Osteoblast (primary cell): ENCODE measurements around the gene TAGLN3. TPM values are rescaled to one million over a fixed set of nuclear protein-coding genes. Genes with fewer than 3 reads are reported as not detected.

Experiments used
- DNase-seq: peaks from one replicate; pipeline ENCODE4 v3.0.0; 2011; ENCODE audit warnings: low spot score, mixed read lengths; ENCODE audit not compliant: insufficient read length; ENCODE audit errors: missing footprints
- H2AFZ ChIP-seq: 2 replicates; pipeline ENCODE4 v1.6.0; 2011; ENCODE audit warnings: mild to moderate bottlenecking, low read length
- H3K27ac ChIP-seq: 2 replicates; pipeline ENCODE4 v1.5.1; 2011; ENCODE audit warnings: mild to moderate bottlenecking, low read depth, low read length, moderate library complexity
- H3K27me3 ChIP-seq: 2 replicates; pipeline ENCODE4 v1.6.0; 2012; ENCODE audit warnings: mild to moderate bottlenecking, control low read depth, inconsistent platforms, low read length, moderate library complexity; ENCODE audit not compliant: insufficient read depth
- H3K36me3 ChIP-seq: 2 replicates; pipeline ENCODE4 v1.5.1; 2011; ENCODE audit warnings: mild to moderate bottlenecking, low read length, control low read depth, moderate library complexity; ENCODE audit not compliant: insufficient read depth
- H3K4me1 ChIP-seq: 2 replicates; pipeline ENCODE4 v1.5.1; 2011; ENCODE audit warnings: mild to moderate bottlenecking, low read length, control low read depth, moderate library complexity; ENCODE audit not compliant: insufficient read depth
- H3K4me2 ChIP-seq: 2 replicates; pipeline ENCODE4 v1.6.0; 2011; ENCODE audit warnings: mild to moderate bottlenecking, low read length; ENCODE audit not compliant: insufficient read depth
- H3K4me3 ChIP-seq: fragments of 200-600 bp; sonication (generic); 3 replicates; pipeline ENCODE4 v1.5.1; 2012; ENCODE audit warnings: mild to moderate bottlenecking, low read length, inconsistent platforms; ENCODE audit not compliant: insufficient read depth
- H3K79me2 ChIP-seq: 2 replicates; pipeline ENCODE4 v1.6.0; 2012; ENCODE audit warnings: mild to moderate bottlenecking, low read length, control low read depth, inconsistent platforms; ENCODE audit not compliant: insufficient read depth
- H3K9me3 ChIP-seq: 2 replicates; pipeline ENCODE4 v1.5.1; 2011; ENCODE audit warnings: low read depth, low read length, control low read depth
- H4K20me1 ChIP-seq: 2 replicates; pipeline ENCODE4 v1.6.0; 2012; ENCODE audit warnings: mild to moderate bottlenecking, low read length, control low read depth; ENCODE audit not compliant: insufficient read depth
- CTCF ChIP-seq: IDR thresholded peaks from 2 replicates; pipeline ENCODE4 v1.5.1; 2011; ENCODE audit warnings: mild to moderate bottlenecking, low read depth, low read length, moderate library complexity; ENCODE audit errors: extremely low read depth
- total RNA-seq: library from RNA; depleted of rRNA; stranded (reverse); fragments of >200 nt; gene quantifications from 2 replicates; pipeline ENCODE4 v1.2.3, GENCODE V29; 2012

Gene TAGLN3
- total RNA-seq, 1 donor, result not detected

GRCh38 chr3:112056451-112056929 lies 57.8 kb downstream of the TAGLN3 start:
- H3K27me3 ChIP-seq, result peaks cover 2% of the 10 kb centered on the region
- no peaks in the 10 kb centered on the region for H3K9me3 ChIP-seq
- H2AFZ ChIP-seq, result no peak overlapping the region
- peak overlapping the region; percentile 18 for H3K27ac ChIP-seq
- H3K79me2 ChIP-seq, result no peaks in the 10 kb centered on the region
- peaks cover 15% of the 10 kb centered on the region for H3K4me1 ChIP-seq
- no peak for TF ChIP-seq CTCF
- peak; percentile 73 for DNase-seq
- peak overlapping the region; percentile 24 for H3K4me3 ChIP-seq
- peak overlapping the region; percentile 53 for H3K4me2 ChIP-seq
- no peaks in the 10 kb centered on the region for H4K20me1 ChIP-seq
- H3K36me3 ChIP-seq, result no peaks in the 10 kb centered on the region

- Histone ChIP-seq H3K4me3 (no peak overlapping the region), H3K79me2 (no peaks in the 10 kb centered on the region), H3K9me3 (no peaks in the 10 kb centered on the region), H3K27ac (no peak overlapping the region), H3K36me3 (no peaks in the 10 kb centered on the region), H4K20me1 (no peaks in the 10 kb centered on the region), H3K27me3 (no peaks in the 10 kb centered on the region), H3K4me1 (peaks cover 17% of the 10 kb centered on the region), H2AFZ (peak overlapping the region; percentile 17), H3K4me2 (no peak overlapping the region)
- DNase-seq, result no peak
- no peak for TF ChIP-seq CTCF
Observed at GRCh38 chr3:112059497-112059896, 60.8 kb downstream of the TAGLN3 start.

- H3K79me2 ChIP-seq, result no peaks in the 10 kb centered on the region
- H3K9me3 ChIP-seq, result no peaks in the 10 kb centered on the region
- peak overlapping the region; percentile 42 for H3K4me2 ChIP-seq
- no peaks in the 10 kb centered on the region for H3K27me3 ChIP-seq
- no peaks in the 10 kb centered on the region for H3K36me3 ChIP-seq
- DNase-seq, result peak; percentile 70
- peak overlapping the region; percentile 47 for H3K27ac ChIP-seq
- no peaks in the 10 kb centered on the region for H4K20me1 ChIP-seq
- peak overlapping the region; percentile 23 for H2AFZ ChIP-seq
- H3K4me3 ChIP-seq, result no peak overlapping the region
- no peak for TF ChIP-seq CTCF
- H3K4me1 ChIP-seq, result peaks cover 17% of the 10 kb centered on the region
Observed at GRCh38 chr3:112061152-112061551, 62.4 kb downstream of the TAGLN3 start.

Other genes with a start within 250 kb of the TAGLN3 start
- 96.4 and 107 TPM in 2 replicates for gene PHLDB2, start 139.7 kb upstream of the TAGLN3 start, total RNA-seq
- 22.8 and 23.6 TPM in 2 replicates for gene ABHD10, start 19.9 kb upstream of the TAGLN3 start, total RNA-seq
- gene TMPRSS7, start 35.8 kb downstream of the TAGLN3 start, total RNA-seq, result not detected in 2 replicates
- 3.5 and 4.0 TPM in 2 replicates for gene C3orf52, start 87.5 kb downstream of the TAGLN3 start, total RNA-seq
- under 0.01 and 0.36 TPM in 2 replicates for gene GCSAM, start 134.3 kb downstream of the TAGLN3 start, total RNA-seq